K562 (cell line): Measurements from ENCODE around the gene LCN12. TPM values are rescaled to one million over a fixed set of nuclear protein-coding genes. Genes with fewer than 3 reads are reported as not detected.

Experiments
- ATAC-seq: fragments of 200-7000 bp; cut with Tn5 transposase; 3 replicates; pipeline ENCODE4 v1.9.1; 2020; ENCODE audit warnings: moderate library complexity
- BruUV-seq: library from RNA; stranded (reverse); fragments of 400-500 nt; replicated peaks from 2 replicates; lab custom pipeline; 2021; lab: Mats Ljungman, UMichigan
- CTCF ChIA-PET: fragments of 300-600 bp; formaldehyde crosslinking; extraction: SDS; loops from one replicate; lab custom pipeline; 2021; ENCODE audit warnings: low intra/inter-chr PET ratio; lab: Yijun Ruan, JAX
- POLR2A ChIA-PET: fragments of 300-600, 350-650 bp; sonication (Branson Sonifier 250); formaldehyde crosslinking; extraction: SDS; loops from one replicate; lab custom pipeline; 2021; ENCODE audit warnings: antibody characterized with exemption, inconsistent platforms; lab: Yijun Ruan, JAX
- DNase-seq, 4 experiments: peaks; one replicate each; pipeline versions ENCODE4 v3.0.0 to v3.0.0-alpha.2; 2011 to 2018; ENCODE audit warnings: low spot score in 3 of 4, mixed read lengths in 3 of 4; ENCODE audit errors: extremely low read depth in 1 of 4
- FAIRE-seq: peaks from 2 replicates; lab custom pipeline; 2011; peaks lifted over from hg19 to GRCh38; lab: Jason Lieb, UNC
- H2AFZ ChIP-seq: 2 replicates; pipeline ENCODE4 v1.6.0; 2011; ENCODE audit warnings: low read depth, low read length, control low read depth, inconsistent platforms
- H3K27ac ChIP-seq: fragments of 200-600 bp; 3 replicates; pipeline ENCODE4 v1.8.0; 2011; ENCODE audit warnings: low read depth, mild to moderate bottlenecking, control low read depth, inconsistent platforms, low read length, moderate library complexity, mixed read lengths; ENCODE audit errors: extremely low read depth
- H3K27me3 ChIP-seq, 2 experiments: fragments of 300-600 bp in 1 of 2; 2 replicates in 1 of 2; 3 replicates in 1 of 2; pipeline versions ENCODE4 v1.6.0 to v1.8.0; 2011; ENCODE audit warnings: inconsistent platforms in 2 of 2, low read length in 2 of 2, mild to moderate bottlenecking in 1 of 2, mixed read lengths in 1 of 2, moderate library complexity in 1 of 2; ENCODE audit not compliant: control insufficient read depth in 2 of 2, insufficient read depth in 2 of 2
- H3K36me3 ChIP-seq: fragments of 300-600 bp; 3 replicates; pipeline ENCODE4 v1.8.0; 2011; ENCODE audit warnings: mild to moderate bottlenecking, low read length, inconsistent platforms; ENCODE audit not compliant: control insufficient read depth, insufficient read depth
- H3K4me1 ChIP-seq, 2 experiments: fragments of 200-600 bp in 1 of 2; replicated peaks in 1 of 2; 2 replicates in 1 of 2; 3 replicates in 1 of 2; pipeline versions ENCODE4 v1.5.1 to v1.8.0; 2011; ENCODE audit warnings: inconsistent platforms in 2 of 2, low read length in 2 of 2, mild to moderate bottlenecking in 1 of 2, mixed read lengths in 1 of 2, moderate library complexity in 1 of 2; ENCODE audit not compliant: control insufficient read depth in 2 of 2, insufficient read depth in 2 of 2
- H3K4me2 ChIP-seq: 2 replicates; pipeline ENCODE4 v1.6.1; 2011; ENCODE audit warnings: low read length, control low read depth, inconsistent platforms, mixed read lengths; ENCODE audit not compliant: insufficient read depth
- H3K4me3 ChIP-seq: fragments of 200-600 bp; sonication (generic), shearing (Covaris generic); 2 replicates; pipeline ENCODE4 v1.5.1; 2016; ENCODE audit warnings: control low read depth, inconsistent platforms
- H3K79me2 ChIP-seq: fragments of 200-600 bp; 3 replicates; pipeline ENCODE4 v1.8.0; 2011; ENCODE audit warnings: low read length, inconsistent platforms; ENCODE audit not compliant: control insufficient read depth, insufficient read depth
- H3K9ac ChIP-seq, 2 experiments: 2 replicates each; pipeline versions ENCODE4 v1.6.0 to v1.6.1; 2011; ENCODE audit warnings: low read depth in 2 of 2, low read length in 2 of 2, control low read depth in 1 of 2, inconsistent platforms in 1 of 2, mild to moderate bottlenecking in 1 of 2, mixed read lengths in 1 of 2; ENCODE audit not compliant: insufficient read depth in 1 of 2
- H3K9me1 ChIP-seq: one replicate; pipeline ENCODE4 v1.6.0; 2011; ENCODE audit warnings: inconsistent platforms, mild to moderate bottlenecking, low read length, moderate library complexity; ENCODE audit not compliant: control insufficient read depth, insufficient read depth
- H3K9me3 ChIP-seq: replicated peaks from 2 replicates; pipeline ENCODE4 v1.5.1; 2011; ENCODE audit warnings: low read depth, low read length, inconsistent platforms; ENCODE audit not compliant: control insufficient read depth, insufficient read depth
- H4K20me1 ChIP-seq: replicated peaks from 2 replicates; pipeline ENCODE4 v1.6.1; 2011; ENCODE audit warnings: low read length, inconsistent platforms, mixed read lengths; ENCODE audit not compliant: control insufficient read depth, insufficient read depth
- ARHGAP35 ChIP-seq: fragments of 450-650 bp; IDR thresholded peaks from 2 replicates; pipeline ENCODE4 v1.6.1; 2018; ENCODE audit not compliant: partially characterized antibody
- ZNF121 ChIP-seq: sonication (generic); formaldehyde crosslinking; conservative IDR thresholded peaks from 2 replicates; pipeline ENCODE4 v1.8.0; 2022; ENCODE audit warnings: missing genetic modification reagents
- WGBS: fragments of 100-300 bp; shearing (Covaris generic); methylation state at CpG from one replicate; pipeline ENCODE4 v1.1.6; 2016; ENCODE audit warnings: low coverage, mixed read lengths; ENCODE audit not compliant: insufficient coverage; ENCODE audit errors: missing lambda C conversion rate; 5-methylcytosine and 5-hydroxymethylcytosine counted together
- in situ Hi-C: fragments of 300-500 bp; cut with MboI; formaldehyde crosslinking; loops from 4 replicates; pipeline ENCODE4 v1.15.0; 2018; ENCODE audit warnings: inconsistent platforms, mixed read lengths
- intact Hi-C: fragments of 100-400 bp; cut with micrococcal nuclease; formaldehyde crosslinking; loops from 2 replicates; pipeline ENCODE4 v1.14.2; 2022
- polyA plus RNA-seq, 8 experiments: library from polyadenylated mRNA; depleted of rRNA in 4 of 8; stranded (reverse) in 5 of 8; unstranded in 3 of 8; fragments of >200 nt; fragmentation: Nextera tagmentation in 2 of 8; fragmentation: Illumina TruSeq in 1 of 8; extraction: Ambion mirVana in 2 of 8; extraction: Trizol in 1 of 8; gene quantifications; 2 replicates each; pipeline versions ENCODE4 v1.2.1 to v1.2.3, GENCODE V29; 2011 to 2014; ENCODE audit warnings: inconsistent platforms in 1 of 8, missing spikeins in 1 of 8
- total RNA-seq, 7 experiments: library from RNA; depleted of rRNA in 6 of 7; stranded (reverse); fragments of >200 nt in 6 of 7; fragmentation: Illumina TruSeq in 2 of 7; extraction: Trizol in 2 of 7; gene quantifications; 2 replicates each; pipeline versions ENCODE4 v1.2.1 to v1.2.3, GENCODE V29; 2011 to 2021; ENCODE audit warnings: low replicate concordance in 1 of 7
- TF ChIP-seq, protein P1 (sequence below): fragments of 450-650 bp; IDR thresholded peaks from 2 replicates; pipeline ENCODE4 v1.6.1; 2018; ENCODE audit warnings: mild to moderate bottlenecking, low read depth; ENCODE audit not compliant: partially characterized antibody

The LCN12 gene
- total and polyA plus RNA-seq, 9 of the 15 experiments (the other 6 are each of a cell fraction or from before 2014, with no cell fraction given) = 0.05 TPM; not detected in 8

- TF ChIP-seq, protein P1, sequence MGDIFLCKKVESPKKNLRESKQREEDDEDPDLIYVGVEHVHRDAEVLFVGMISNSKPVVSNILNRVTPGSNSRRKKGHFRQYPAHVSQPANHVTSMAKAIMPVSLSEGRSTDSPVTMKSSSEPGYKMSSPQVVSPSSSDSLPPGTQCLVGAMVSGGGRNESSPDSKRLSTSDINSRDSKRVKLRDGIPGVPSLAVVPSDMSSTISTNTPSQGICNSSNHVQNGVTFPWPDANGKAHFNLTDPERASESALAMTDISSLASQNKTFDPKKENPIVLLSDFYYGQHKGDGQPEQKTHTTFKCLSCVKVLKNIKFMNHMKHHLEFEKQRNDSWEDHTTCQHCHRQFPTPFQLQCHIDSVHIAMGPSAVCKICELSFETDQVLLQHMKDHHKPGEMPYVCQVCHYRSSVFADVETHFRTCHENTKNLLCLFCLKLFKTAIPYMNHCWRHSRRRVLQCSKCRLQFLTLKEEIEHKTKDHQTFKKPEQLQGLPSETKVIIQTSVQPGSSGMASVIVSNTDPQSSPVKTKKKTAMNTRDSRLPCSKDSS = no peak
Observed at GRCh38 chr9:136951541-136952320, at the start of gene LCN12 (continued).

DNA sequence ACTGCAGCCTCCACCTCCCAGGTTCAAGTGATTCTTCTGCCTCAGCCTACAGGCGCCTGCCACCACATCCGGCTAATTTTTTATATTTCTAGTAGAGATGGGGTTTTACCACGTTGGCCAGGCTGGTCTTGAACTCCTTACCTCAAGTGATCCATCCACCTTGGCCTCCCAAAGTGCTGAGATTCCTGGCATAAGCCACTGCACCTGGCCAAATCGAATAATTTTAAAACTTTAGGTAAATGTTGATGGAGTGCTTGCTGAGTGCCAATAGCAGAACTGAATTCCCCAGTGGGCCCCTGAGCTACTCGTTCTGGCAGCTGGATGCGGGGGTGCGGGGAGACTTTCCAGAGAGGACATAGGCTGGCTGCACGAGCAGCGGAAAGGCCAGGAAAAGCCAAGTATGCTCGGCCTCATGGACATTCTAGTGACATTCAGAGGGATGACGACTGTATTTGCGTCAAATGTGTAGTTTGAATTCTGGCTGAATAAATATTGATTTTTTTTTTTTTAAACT, 49.0 kb upstream of the LCN12 start:
- peak; percentile 30; the same call in 1 of the 2 replicates for TF ChIP-seq ZNF121
- TF ChIP-seq ARHGAP35 = no peak
- H3K79me2 ChIP-seq = no peaks in the 10 kb centered on the region; the same call in 1 of the 3 replicates
- FAIRE-seq = no peak
- H2AFZ ChIP-seq = no peak overlapping the region
- H3K9ac ChIP-seq = no peak overlapping the region
- no peak for ATAC-seq
- peaks cover 0 to 14% of the 10 kb centered on the region in 2 experiments; a peak in 1 of 5 replicates for H3K4me1 ChIP-seq
- H3K9me1 ChIP-seq = no peaks in the 10 kb centered on the region
- H3K27me3 ChIP-seq = no peaks in the 10 kb centered on the region
- no peak overlapping the region for H3K4me3 ChIP-seq
- H3K4me2 ChIP-seq = no peak overlapping the region
- no peak for DNase-seq
- no peaks in the 10 kb centered on the region; the same call in 1 of the 2 replicates for H4K20me1 ChIP-seq
- ChIA-PET CTCF (no interaction called here), POLR2A (interaction anchor here (1.0 kb wide), 1 partner anchor 20 kb away, joined by 3 read pairs; no protein-coding TSS in a partner anchor)
- peaks cover 91% of the 10 kb centered on the region for H3K36me3 ChIP-seq
- 92% methylated on average over 12 of the region's 12 CpGs for WGBS
- H3K27ac ChIP-seq = no peak overlapping the region
- intact Hi-C loops = no loop called here
- H3K9me3 ChIP-seq = no peaks in the 10 kb centered on the region
- in situ Hi-C loops = no loop called here
- no TSS peak for BruUV-seq
